ENCODE data around the gene DNPH1.

Gene DNPH1

GRCh38 chr6:43211955-43212354 is 17.3 kb downstream of the DNPH1 start:
- no peak for TF ChIP-seq JUND (IDR thresholded peaks at IDR 0.05; ENCODE audit: low read depth)
- peak in 1 of 2 experiments; percentile 21 for DNase-seq (ENCODE audit: low read depth in 1 of 2, low spot score in 1 of 2)
- in situ Hi-C loops (cut with HindIII; ENCODE audit: low pct_unique_long_range_greater_than_20kb, low sequenced_read_pairs), result no loop called here

GRCh38 chr6:43207286-43207685 is 22.0 kb downstream of the DNPH1 start:
- in situ Hi-C loops (cut with HindIII; ENCODE audit: low pct_unique_long_range_greater_than_20kb, low sequenced_read_pairs), result no loop called here
- no peak for TF ChIP-seq JUND (IDR thresholded peaks at IDR 0.05; ENCODE audit: low read depth)
- no peak for DNase-seq (ENCODE audit: low read depth in 1 of 2, low spot score in 1 of 2)

- no peak for DNase-seq (ENCODE audit: low read depth in 1 of 2, low spot score in 1 of 2)
- TF ChIP-seq JUND (IDR thresholded peaks at IDR 0.05; ENCODE audit: low read depth), result no peak
- in situ Hi-C loops (cut with HindIII; ENCODE audit: low pct_unique_long_range_greater_than_20kb, low sequenced_read_pairs), result no loop called here
These were observed 23.4 kb downstream of the DNPH1 start for GRCh38 chr6:43205849-43206248.

GRCh38 chr6:43204271-43205105 is 24.8 kb downstream of the DNPH1 start:
- in situ Hi-C loops (cut with HindIII; ENCODE audit: low pct_unique_long_range_greater_than_20kb, low sequenced_read_pairs), result no loop called here
- no peak for TF ChIP-seq JUND (IDR thresholded peaks at IDR 0.05; ENCODE audit: low read depth)
- no peak for DNase-seq (ENCODE audit: low read depth in 1 of 2, low spot score in 1 of 2)

- DNase-seq (ENCODE audit: low read depth in 1 of 2, low spot score in 1 of 2), result no peak
- in situ Hi-C loops (cut with HindIII; ENCODE audit: low pct_unique_long_range_greater_than_20kb, low sequenced_read_pairs), result no loop called here
- TF ChIP-seq JUND (IDR thresholded peaks at IDR 0.05; ENCODE audit: low read depth), result no peak
These were observed 25.6 kb downstream of the DNPH1 start for GRCh38 chr6:43203718-43204095.

GRCh38 chr6:43203029-43203717 is 26.1 kb downstream of the DNPH1 start:
- no peak for DNase-seq (ENCODE audit: low read depth in 1 of 2, low spot score in 1 of 2)
- in situ Hi-C loops (cut with HindIII; ENCODE audit: low pct_unique_long_range_greater_than_20kb, low sequenced_read_pairs), result no loop called here
- no peak for TF ChIP-seq JUND (IDR thresholded peaks at IDR 0.05; ENCODE audit: low read depth)

GRCh38 chr6:43202451-43202850 is 26.8 kb downstream of the DNPH1 start:
- in situ Hi-C loops (cut with HindIII; ENCODE audit: low pct_unique_long_range_greater_than_20kb, low sequenced_read_pairs), result no loop called here
- TF ChIP-seq JUND (IDR thresholded peaks at IDR 0.05; ENCODE audit: low read depth), result no peak
- no peak for DNase-seq (ENCODE audit: low read depth in 1 of 2, low spot score in 1 of 2)

- in situ Hi-C loops (cut with HindIII; ENCODE audit: low pct_unique_long_range_greater_than_20kb, low sequenced_read_pairs), result no loop called here
- no peak for DNase-seq (ENCODE audit: low read depth in 1 of 2, low spot score in 1 of 2)
These were observed 28.7 kb downstream of the DNPH1 start for GRCh38 chr6:43200541-43200940.

GRCh38 chr6:43199912-43200311 is 29.4 kb downstream of the DNPH1 start:
- in situ Hi-C loops (cut with HindIII; ENCODE audit: low pct_unique_long_range_greater_than_20kb, low sequenced_read_pairs), result no loop called here
- no peak for DNase-seq (ENCODE audit: low read depth in 1 of 2, low spot score in 1 of 2)
- TF ChIP-seq JUND (IDR thresholded peaks at IDR 0.05; ENCODE audit: low read depth), result no peak

More at GRCh38 chr6:43200541-43200940, 28.7 kb downstream of the DNPH1 start:
- TF ChIP-seq JUND (IDR thresholded peaks at IDR 0.05; ENCODE audit: low read depth), result no peak

GRCh38 chr6:43196337-43196736 is 32.9 kb downstream of the DNPH1 start:
- DNase-seq (ENCODE audit: low read depth in 1 of 2, low spot score in 1 of 2), result no peak
- in situ Hi-C loops (cut with HindIII; ENCODE audit: low pct_unique_long_range_greater_than_20kb, low sequenced_read_pairs), result no loop called here
- TF ChIP-seq JUND (IDR thresholded peaks at IDR 0.05; ENCODE audit: low read depth), result no peak

- TF ChIP-seq JUND (IDR thresholded peaks at IDR 0.05; ENCODE audit: low read depth), result no peak
- in situ Hi-C loops (cut with HindIII; ENCODE audit: low pct_unique_long_range_greater_than_20kb, low sequenced_read_pairs), result no loop called here
- no peak for DNase-seq (ENCODE audit: low read depth in 1 of 2, low spot score in 1 of 2)
These were observed 35.4 kb downstream of the DNPH1 start for GRCh38 chr6:43193929-43194328.

- in situ Hi-C loops (cut with HindIII; ENCODE audit: low pct_unique_long_range_greater_than_20kb, low sequenced_read_pairs), result no loop called here
- DNase-seq (ENCODE audit: low read depth in 1 of 2, low spot score in 1 of 2), result no peak
- no peak for TF ChIP-seq JUND (IDR thresholded peaks at IDR 0.05; ENCODE audit: low read depth)
These were observed 36.4 kb downstream of the DNPH1 start for GRCh38 chr6:43192911-43193310.

- no peak for DNase-seq (ENCODE audit: low read depth in 1 of 2, low spot score in 1 of 2)
These were observed 39.4 kb downstream of the DNPH1 start for GRCh38 chr6:43189776-43190304.

More at GRCh38 chr6:43189776-43190304, 39.4 kb downstream of the DNPH1 start:
- TF ChIP-seq JUND (IDR thresholded peaks at IDR 0.05; ENCODE audit: low read depth), result no peak
- in situ Hi-C loops (cut with HindIII; ENCODE audit: low pct_unique_long_range_greater_than_20kb, low sequenced_read_pairs), result no loop called here

All from T47D (cell line).